ENCODE results near the gene SPOCK1. TPM values are rescaled to one million over a fixed set of nuclear protein-coding genes. Genes with fewer than 3 reads are reported as not detected.

Gene SPOCK1
- total and polyA plus RNA-seq, 4 donors: 0.48 to 4.5 (median 0.69) TPM

DNA sequence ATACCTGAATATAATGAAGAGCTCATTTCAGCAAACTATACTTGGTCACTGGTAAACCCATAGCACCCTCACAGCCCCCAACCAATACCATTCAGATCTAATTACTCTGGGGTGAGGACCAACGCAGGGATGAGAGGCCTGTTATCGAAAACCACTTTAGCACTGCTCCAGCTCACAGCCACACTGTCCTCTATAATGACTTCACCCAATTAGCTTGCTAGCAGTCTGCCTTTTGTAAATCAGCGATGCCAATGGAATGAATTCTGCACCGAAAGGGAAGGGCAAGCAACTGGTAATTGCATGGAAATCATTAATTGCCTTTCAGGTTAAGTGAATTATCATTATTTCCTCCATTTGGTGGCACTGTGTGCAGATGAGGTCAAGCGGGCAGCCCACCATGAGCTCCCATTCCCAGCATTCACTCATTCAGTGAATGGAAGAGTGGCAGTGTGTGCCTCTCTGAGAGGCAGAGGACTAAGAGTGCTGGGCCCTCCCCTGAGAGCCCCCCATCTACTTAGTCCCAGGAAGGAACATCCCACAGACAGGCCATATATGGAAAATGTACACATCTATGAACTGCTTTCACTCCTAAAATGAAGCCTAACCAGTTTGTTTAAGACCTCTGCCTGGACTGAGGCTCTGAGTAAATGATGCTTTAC is 262.1 kb downstream of the SPOCK1 start:
- 90 to 93% methylated on average over 5 of the region's 5 CpGs for WGBS, 2 donors
- peak in 2 of 3 donors; percentile 5 to 22 for DNase-seq
- Histone ChIP-seq H3K36me3 (ENCODE audit: control insufficient read depth in 4 of 4, insufficient read depth in 4 of 4, low read length in 4 of 4) (no peaks in the 10 kb centered on the region), H3K27ac (ENCODE audit: low read depth in 1 of 2, low read length in 1 of 2) (no peak overlapping the region), H3K27me3 (ENCODE audit: control insufficient read depth in 3 of 3, insufficient read depth in 3 of 3, low read length in 2 of 3) (peaks cover 0 to 2% (median 0%) of the 10 kb centered on the region in 3 donors), H3K9ac (ENCODE audit: insufficient read depth in 1 of 2, low read length in 2 of 2) (no peak overlapping the region), H3K4me3 (no peak overlapping the region), H3K9me3 (ENCODE audit: control insufficient read depth in 4 of 4, insufficient read depth in 3 of 4, low read length in 3 of 4) (peaks cover 0 to 3% (median 0%) of the 10 kb centered on the region in 4 donors), H3K4me1 (ENCODE audit: control insufficient read depth in 5 of 5, insufficient read depth in 5 of 5, low read length in 5 of 5) (no peaks in the 10 kb centered on the region)
- no peak for ATAC-seq (ENCODE audit: insufficient read depth, low FRiP score)
- TF ChIP-seq, protein P1, sequence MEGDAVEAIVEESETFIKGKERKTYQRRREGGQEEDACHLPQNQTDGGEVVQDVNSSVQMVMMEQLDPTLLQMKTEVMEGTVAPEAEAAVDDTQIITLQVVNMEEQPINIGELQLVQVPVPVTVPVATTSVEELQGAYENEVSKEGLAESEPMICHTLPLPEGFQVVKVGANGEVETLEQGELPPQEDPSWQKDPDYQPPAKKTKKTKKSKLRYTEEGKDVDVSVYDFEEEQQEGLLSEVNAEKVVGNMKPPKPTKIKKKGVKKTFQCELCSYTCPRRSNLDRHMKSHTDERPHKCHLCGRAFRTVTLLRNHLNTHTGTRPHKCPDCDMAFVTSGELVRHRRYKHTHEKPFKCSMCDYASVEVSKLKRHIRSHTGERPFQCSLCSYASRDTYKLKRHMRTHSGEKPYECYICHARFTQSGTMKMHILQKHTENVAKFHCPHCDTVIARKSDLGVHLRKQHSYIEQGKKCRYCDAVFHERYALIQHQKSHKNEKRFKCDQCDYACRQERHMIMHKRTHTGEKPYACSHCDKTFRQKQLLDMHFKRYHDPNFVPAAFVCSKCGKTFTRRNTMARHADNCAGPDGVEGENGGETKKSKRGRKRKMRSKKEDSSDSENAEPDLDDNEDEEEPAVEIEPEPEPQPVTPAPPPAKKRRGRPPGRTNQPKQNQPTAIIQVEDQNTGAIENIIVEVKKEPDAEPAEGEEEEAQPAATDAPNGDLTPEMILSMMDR (IDR thresholded peaks at IDR 0.05; ENCODE audit: control extremely low read depth, extremely low read depth): no peak

DNA sequence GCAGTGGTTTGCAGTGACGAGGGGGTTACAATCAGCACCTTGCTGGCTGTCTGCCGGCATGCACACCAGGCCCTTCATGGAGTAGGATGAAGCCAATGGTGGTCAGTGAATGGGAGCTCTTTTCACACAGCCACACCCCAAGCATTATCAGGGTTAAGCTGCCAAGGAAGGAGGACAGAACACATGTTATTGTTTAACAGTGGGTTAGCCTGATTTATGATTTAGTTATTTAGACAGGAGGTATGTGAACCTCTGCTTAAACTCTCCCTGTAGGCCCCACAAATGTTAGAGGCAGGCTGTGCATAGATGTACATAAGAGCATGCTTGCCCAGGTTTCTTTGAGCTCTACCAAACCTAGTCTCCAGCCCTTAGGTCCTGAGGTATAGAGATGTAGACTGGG is 262.9 kb downstream of the SPOCK1 start:
- ATAC-seq (ENCODE audit: insufficient read depth, low FRiP score): no peak
- TF ChIP-seq, protein P1 (IDR thresholded peaks at IDR 0.05; ENCODE audit: control extremely low read depth, extremely low read depth): no peak
- H3K27me3 ChIP-seq (ENCODE audit: control insufficient read depth in 3 of 3, insufficient read depth in 3 of 3, low read length in 2 of 3): peaks cover 0 to 2% (median 0%) of the 10 kb centered on the region in 3 donors
- peaks cover 0 to 3% (median 0%) of the 10 kb centered on the region in 4 donors for H3K9me3 ChIP-seq (ENCODE audit: control insufficient read depth in 4 of 4, insufficient read depth in 3 of 4, low read length in 3 of 4)
- WGBS, 2 donors: 40 to 83% methylated on average over 2 of the region's 2 CpGs
- no peak for DNase-seq
- H3K4me1 ChIP-seq (ENCODE audit: control insufficient read depth in 5 of 5, insufficient read depth in 5 of 5, low read length in 5 of 5): no peaks in the 10 kb centered on the region
- H3K9ac ChIP-seq (ENCODE audit: insufficient read depth in 1 of 2, low read length in 2 of 2): no peak overlapping the region
- H3K36me3 ChIP-seq (ENCODE audit: control insufficient read depth in 4 of 4, insufficient read depth in 4 of 4, low read length in 4 of 4): no peaks in the 10 kb centered on the region
- no peak overlapping the region for H3K4me3 ChIP-seq
- no peak overlapping the region for H3K27ac ChIP-seq (ENCODE audit: low read depth in 1 of 2, low read length in 1 of 2)

DNA sequence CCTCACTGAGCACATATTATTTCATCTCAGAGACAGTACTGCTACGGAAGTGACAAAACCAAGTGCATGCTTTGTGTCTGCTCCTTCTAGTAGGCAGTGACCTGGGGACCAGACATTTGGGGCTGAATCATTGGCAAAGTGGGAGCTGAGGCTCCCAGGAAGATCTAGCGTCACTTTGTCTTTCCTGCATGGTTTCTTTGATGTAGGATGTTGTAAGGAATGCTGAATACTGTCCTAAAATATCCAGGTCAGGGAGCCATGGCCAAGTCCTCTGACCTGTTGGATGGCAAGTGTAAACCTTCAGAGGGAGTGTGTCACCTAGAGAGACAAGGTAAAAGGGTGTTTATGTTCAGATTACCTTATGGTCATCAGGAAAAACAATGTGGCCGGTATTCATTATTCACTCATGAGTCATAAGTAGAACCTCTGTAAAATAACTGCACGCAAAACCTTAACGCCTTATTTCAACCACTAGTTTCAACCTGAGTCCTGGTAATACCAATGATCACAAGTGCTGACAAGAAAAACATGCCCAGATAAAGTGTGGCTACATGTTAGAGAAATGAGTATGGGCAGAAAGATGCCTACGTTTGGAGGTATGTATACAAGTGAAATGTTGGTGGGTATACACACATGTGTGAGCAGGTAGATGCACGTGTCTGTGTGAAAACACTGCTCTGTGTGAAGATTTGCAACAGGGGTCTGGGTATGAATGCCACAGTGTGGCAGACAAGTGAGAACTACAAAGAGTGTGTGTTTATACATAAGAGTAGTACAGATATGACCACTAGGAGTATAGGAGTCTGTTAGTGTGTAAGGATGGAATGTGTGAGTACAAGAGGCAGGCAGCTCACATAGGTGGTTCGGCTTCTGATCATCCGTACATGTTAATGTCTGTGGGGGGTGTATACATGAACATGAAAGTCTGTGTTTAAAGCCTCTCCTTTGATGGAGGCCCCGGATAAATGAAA is 263.9 kb downstream of the SPOCK1 start:
- Histone ChIP-seq H3K4me3 (no peak overlapping the region), H3K27me3 (ENCODE audit: control insufficient read depth in 3 of 3, insufficient read depth in 3 of 3, low read length in 2 of 3) (peaks cover 0 to 5% (median 0%) of the 10 kb centered on the region in 3 donors), H3K27ac (ENCODE audit: low read depth in 1 of 2, low read length in 1 of 2) (no peak overlapping the region), H3K9me3 (ENCODE audit: control insufficient read depth in 4 of 4, insufficient read depth in 3 of 4, low read length in 3 of 4) (peaks cover 0 to 2% (median 0%) of the 10 kb centered on the region in 4 donors), H3K9ac (ENCODE audit: insufficient read depth in 1 of 2, low read length in 2 of 2) (no peak overlapping the region), H3K4me1 (ENCODE audit: control insufficient read depth in 5 of 5, insufficient read depth in 5 of 5, low read length in 5 of 5) (no peaks in the 10 kb centered on the region), H3K36me3 (ENCODE audit: control insufficient read depth in 4 of 4, insufficient read depth in 4 of 4, low read length in 4 of 4) (no peaks in the 10 kb centered on the region)
- 84 to 90% methylated on average over 10 of the region's 10 CpGs for WGBS, 2 donors
- no peak for ATAC-seq (ENCODE audit: insufficient read depth, low FRiP score)
- TF ChIP-seq, protein P1 (IDR thresholded peaks at IDR 0.05; ENCODE audit: control extremely low read depth, extremely low read depth): no peak
- no peak for DNase-seq
